Measurements from ENCODE around the gene AUTS2. TPM values are rescaled to one million over a fixed set of nuclear protein-coding genes. Genes with fewer than 3 reads are reported as not detected.

The AUTS2 gene
- total RNA-seq, 3 donors from 2014 or later: 31.2 to 67.6 (median 36.5) TPM

GRCh38 chr7:70318511-70318910 is 720.2 kb downstream of the AUTS2 start:
- Histone ChIP-seq H3K4me1 (ENCODE audit: low read depth) (no peaks in the 10 kb centered on the region), H3K36me3 (ENCODE audit: low read depth) (no peaks in the 10 kb centered on the region), H3K9me3 (no peaks in the 10 kb centered on the region), H3K4me3 (no peak overlapping the region)
- intact Hi-C loops (cut with DNase I, micrococcal nuclease): no loop called here
- ATAC-seq (no peak), DNase-seq (no peak)
- TF ChIP-seq, protein P1, sequence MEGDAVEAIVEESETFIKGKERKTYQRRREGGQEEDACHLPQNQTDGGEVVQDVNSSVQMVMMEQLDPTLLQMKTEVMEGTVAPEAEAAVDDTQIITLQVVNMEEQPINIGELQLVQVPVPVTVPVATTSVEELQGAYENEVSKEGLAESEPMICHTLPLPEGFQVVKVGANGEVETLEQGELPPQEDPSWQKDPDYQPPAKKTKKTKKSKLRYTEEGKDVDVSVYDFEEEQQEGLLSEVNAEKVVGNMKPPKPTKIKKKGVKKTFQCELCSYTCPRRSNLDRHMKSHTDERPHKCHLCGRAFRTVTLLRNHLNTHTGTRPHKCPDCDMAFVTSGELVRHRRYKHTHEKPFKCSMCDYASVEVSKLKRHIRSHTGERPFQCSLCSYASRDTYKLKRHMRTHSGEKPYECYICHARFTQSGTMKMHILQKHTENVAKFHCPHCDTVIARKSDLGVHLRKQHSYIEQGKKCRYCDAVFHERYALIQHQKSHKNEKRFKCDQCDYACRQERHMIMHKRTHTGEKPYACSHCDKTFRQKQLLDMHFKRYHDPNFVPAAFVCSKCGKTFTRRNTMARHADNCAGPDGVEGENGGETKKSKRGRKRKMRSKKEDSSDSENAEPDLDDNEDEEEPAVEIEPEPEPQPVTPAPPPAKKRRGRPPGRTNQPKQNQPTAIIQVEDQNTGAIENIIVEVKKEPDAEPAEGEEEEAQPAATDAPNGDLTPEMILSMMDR (IDR thresholded peaks at IDR 0.05): no peak

DNA sequence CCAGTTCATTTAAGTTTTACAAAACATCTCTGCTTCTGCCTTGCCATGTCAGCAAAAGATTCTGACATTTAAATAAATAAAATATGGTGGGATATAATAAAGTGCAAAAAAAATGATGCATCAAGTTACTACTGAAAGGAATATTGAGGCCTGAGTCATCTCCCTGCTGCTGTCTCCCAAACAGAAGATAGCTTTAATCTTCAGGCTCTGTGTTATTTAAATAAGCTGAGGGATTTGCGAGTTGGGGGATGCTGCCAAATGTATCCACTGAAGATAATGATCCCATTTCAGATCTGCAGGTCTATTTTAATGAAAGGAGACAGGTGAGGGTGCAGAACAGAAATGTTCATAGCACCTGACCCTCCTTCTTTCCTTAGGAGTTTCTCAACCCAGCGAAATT is 720.8 kb downstream of the AUTS2 start:
- no peaks in the 10 kb centered on the region for H3K4me1 ChIP-seq (ENCODE audit: low read depth)
- intact Hi-C loops (cut with DNase I, micrococcal nuclease): no loop called here

DNA sequence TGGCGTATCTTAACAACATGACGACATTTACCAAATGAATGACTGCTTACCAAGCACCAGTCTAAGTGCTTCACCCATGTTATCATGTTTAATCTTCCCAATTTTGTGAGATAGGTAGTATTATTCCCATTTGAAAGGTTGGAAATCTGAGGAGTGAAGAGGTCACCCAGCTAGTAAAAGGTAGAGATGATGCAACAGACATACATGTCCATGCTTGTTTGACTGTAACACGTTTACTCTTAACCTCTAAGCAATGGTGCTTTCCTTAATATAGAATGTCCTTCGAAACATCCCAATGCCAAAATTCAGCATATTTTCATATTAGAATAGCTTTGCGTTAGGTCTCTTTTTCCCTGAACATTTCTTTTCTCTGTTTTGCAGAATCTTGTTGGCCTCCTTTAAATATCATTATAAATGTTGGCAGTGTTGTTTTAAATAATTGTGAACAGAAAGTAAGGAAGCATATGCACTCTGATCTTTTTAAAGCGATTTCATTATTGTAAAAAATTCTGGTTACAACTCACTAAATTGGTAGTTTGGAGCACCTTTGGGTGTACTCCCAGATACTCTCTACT is 722.8 kb downstream of the AUTS2 start:
- TF ChIP-seq, protein P1 (IDR thresholded peaks at IDR 0.05): no peak
- no peaks in the 10 kb centered on the region for H3K36me3 ChIP-seq (ENCODE audit: low read depth)
- ATAC-seq (no peak), DNase-seq (no peak)
- H3K9me3 ChIP-seq: no peaks in the 10 kb centered on the region
- H3K4me1 ChIP-seq (ENCODE audit: low read depth): no peaks in the 10 kb centered on the region
- intact Hi-C loops (cut with DNase I, micrococcal nuclease): no loop called here
- no peak overlapping the region for H3K4me3 ChIP-seq

More for the DNA sequence above, 720.8 kb downstream of the AUTS2 start:
- DNase-seq (no peak), ATAC-seq (no peak)
- H3K9me3 ChIP-seq: no peaks in the 10 kb centered on the region
- H3K4me3 ChIP-seq: no peak overlapping the region
- no peaks in the 10 kb centered on the region for H3K36me3 ChIP-seq (ENCODE audit: low read depth)
- TF ChIP-seq, protein P1 (IDR thresholded peaks at IDR 0.05): no peak

- ATAC-seq (no peak), DNase-seq (no peak)
- TF ChIP-seq, protein P1 (IDR thresholded peaks at IDR 0.05): no peak
- Histone ChIP-seq H3K4me3 (no peak overlapping the region), H3K4me1 (ENCODE audit: low read depth) (no peaks in the 10 kb centered on the region), H3K36me3 (ENCODE audit: low read depth) (no peaks in the 10 kb centered on the region), H3K9me3 (no peaks in the 10 kb centered on the region)
- intact Hi-C loops (cut with DNase I, micrococcal nuclease): no loop called here
Observed at GRCh38 chr7:70322856-70323255, 724.6 kb downstream of the AUTS2 start.

DNA sequence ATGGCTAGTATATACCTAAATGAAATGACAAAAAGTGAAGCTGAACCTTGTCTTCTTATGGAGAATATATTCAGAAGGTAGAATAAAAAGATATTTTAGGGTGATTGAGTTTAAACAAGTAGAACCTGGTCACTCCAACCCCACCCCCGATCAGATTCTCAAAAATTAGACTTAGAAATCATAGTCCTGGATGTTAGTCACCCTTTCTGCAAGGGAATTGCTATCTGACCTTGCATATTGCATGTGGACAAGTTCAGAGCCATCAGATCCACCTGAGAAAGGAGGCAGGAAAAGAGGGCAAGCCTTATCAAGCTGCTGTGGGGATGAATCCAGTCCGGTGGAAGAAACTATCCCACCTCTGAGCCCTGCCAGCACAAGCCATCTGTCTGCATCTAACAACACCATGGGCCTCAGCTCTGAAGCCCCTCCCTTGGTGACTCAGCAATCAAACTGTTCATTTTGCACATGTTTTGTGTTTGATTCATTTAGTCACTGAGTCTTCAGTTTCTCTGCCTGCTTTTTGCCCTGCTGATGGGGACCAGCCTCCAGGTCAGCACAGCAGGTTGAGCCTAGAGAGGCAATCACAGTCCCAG is 727.3 kb downstream of the AUTS2 start:
- H3K4me3 ChIP-seq: no peak overlapping the region
- intact Hi-C loops (cut with DNase I, micrococcal nuclease): no loop called here
- no peaks in the 10 kb centered on the region for H3K9me3 ChIP-seq
- no peaks in the 10 kb centered on the region for H3K36me3 ChIP-seq (ENCODE audit: low read depth)
- no peak for ATAC-seq
- TF ChIP-seq, protein P1 (IDR thresholded peaks at IDR 0.05): no peak
- H3K4me1 ChIP-seq (ENCODE audit: low read depth): no peaks in the 10 kb centered on the region
- no peak for DNase-seq
